Activated naive CD8-positive, alpha-beta T cell treated with anti-CD3 and anti-CD28 coated beads, Interleukin-2, amount 50 U/mL, for 24 hours (primary cell): ENCODE data around the gene GMPS.
"Not testable (repeated sequence)": the region's sequence is repeated elsewhere in the genome, so short reads cannot be mapped to it uniquely, and the experiment has no call there.

Experiments used
- ATAC-seq: fragments of 150-1000 bp; cut with Tn5 transposase; one replicate; pipeline ENCODE4 v1.10.0; 2021
- DNase-seq: peaks from one replicate; pipeline ENCODE4 v3.0.0; 2021
- H3K27ac Mint-ChIP-seq: one replicate; pipeline ENCODE4 v1.8.0; 2021; ENCODE audit warnings: mild to moderate bottlenecking, mixed read lengths
- H3K27me3 Mint-ChIP-seq: one replicate; pipeline ENCODE4 v1.8.0; 2021; ENCODE audit warnings: mixed read lengths
- H3K36me3 Mint-ChIP-seq: one replicate; pipeline ENCODE4 v1.8.0; 2021; ENCODE audit warnings: low read depth, mixed read lengths
- H3K4me1 Mint-ChIP-seq: one replicate; pipeline ENCODE4 v1.8.0; 2021; ENCODE audit warnings: mixed read lengths
- H3K4me3 Mint-ChIP-seq: one replicate; pipeline ENCODE4 v1.8.0; 2021; ENCODE audit warnings: mild to moderate bottlenecking, moderate library complexity, mixed read lengths
- H3K9me3 Mint-ChIP-seq: one replicate; pipeline ENCODE4 v1.8.0; 2021; ENCODE audit warnings: mixed read lengths

The GMPS gene

DNA sequence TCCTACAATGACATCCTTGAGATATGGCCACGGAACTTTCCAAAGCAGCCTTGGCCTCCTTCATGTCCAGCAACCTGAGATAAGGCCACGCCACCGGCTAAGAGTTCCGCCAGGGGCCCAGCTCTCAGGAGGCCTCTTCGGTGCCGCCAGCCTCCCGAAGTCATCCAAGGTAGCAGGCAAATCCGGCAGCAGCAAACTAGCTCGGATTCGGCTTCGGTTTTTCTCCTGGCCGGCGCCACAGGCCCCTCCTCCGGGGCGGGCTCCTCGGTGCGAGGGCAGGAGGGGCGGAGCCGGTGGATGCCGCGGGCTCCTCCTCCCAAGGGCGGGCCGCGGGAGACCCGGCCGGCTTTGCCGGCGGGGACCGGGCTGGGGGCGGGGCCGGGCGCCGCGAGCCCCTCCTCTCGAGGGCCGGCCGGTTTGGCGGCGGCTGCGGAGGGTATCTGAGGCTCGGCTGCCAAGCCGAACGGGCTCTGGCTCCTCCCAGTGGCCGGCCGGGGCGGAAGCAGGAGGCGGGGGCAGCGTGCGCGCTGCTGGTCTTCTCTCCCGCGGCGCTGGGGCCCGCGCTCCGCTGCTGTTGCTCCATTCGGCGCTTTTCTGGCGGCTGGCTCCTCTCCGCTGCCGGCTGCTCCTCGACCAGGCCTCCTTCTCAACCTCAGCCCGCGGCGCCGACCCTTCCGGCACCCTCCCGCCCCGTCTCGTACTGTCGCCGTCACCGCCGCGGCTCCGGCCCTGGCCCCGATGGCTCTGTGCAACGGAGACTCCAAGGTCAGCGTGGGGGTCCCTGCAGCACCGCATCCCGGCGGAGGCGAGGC lies at the start of gene GMPS:
TSS of gene GMPS (plus strand) at position 518 of the 812 bp plus-strand sequence. CDS start at position 739, 221 bp downstream.
- DNase-seq: peak; percentile 95
- peaks cover 7% of the 10 kb centered on the region for H3K36me3 Mint-ChIP-seq
- peak within 1 kb of the TSS; percentile 92 for H3K27ac Mint-ChIP-seq
- peak; percentile 95 for ATAC-seq
- H3K4me3 Mint-ChIP-seq: peak within 1 kb of the TSS; percentile 99
- H3K4me1 Mint-ChIP-seq: peaks cover 28% of the 10 kb centered on the region
- H3K9me3 Mint-ChIP-seq: no peaks in the 10 kb centered on the region
- no peaks in the 10 kb centered on the region for H3K27me3 Mint-ChIP-seq

- H3K27ac Mint-ChIP-seq, H3K9me3 Mint-ChIP-seq, H3K4me3 Mint-ChIP-seq, ATAC-seq, H3K27me3 Mint-ChIP-seq, H3K4me1 Mint-ChIP-seq, DNase-seq: not testable (repeated sequence)
- peaks cover 13% of the 10 kb centered on the region for H3K36me3 Mint-ChIP-seq
These were observed 41.9 kb upstream of the GMPS start for GRCh38 chr3:155828490-155829098.

GRCh38 chr3:155835341-155836071 lies 34.9 kb upstream of the GMPS start:
- H3K27me3 Mint-ChIP-seq: no peaks in the 10 kb centered on the region
- no peak for DNase-seq
- H3K36me3 Mint-ChIP-seq: peaks cover 14% of the 10 kb centered on the region
- H3K4me3 Mint-ChIP-seq: no peak overlapping the region
- peaks cover 3% of the 10 kb centered on the region for H3K4me1 Mint-ChIP-seq
- no peak overlapping the region for H3K27ac Mint-ChIP-seq
- no peaks in the 10 kb centered on the region for H3K9me3 Mint-ChIP-seq
- peak; percentile 33 for ATAC-seq

- Mint-ChIP-seq H3K4me3 (no peak overlapping the region), H3K9me3 (no peaks in the 10 kb centered on the region)
These were observed 26.9 kb upstream of the GMPS start for GRCh38 chr3:155843569-155843968.

GRCh38 chr3:155846119-155846518 lies 24.3 kb upstream of the GMPS start:
- Mint-ChIP-seq H3K27ac (no peak overlapping the region), H3K36me3 (peaks cover 30% of the 10 kb centered on the region), H3K9me3 (no peaks in the 10 kb centered on the region), H3K4me1 (peaks cover 53% of the 10 kb centered on the region), H3K27me3 (no peaks in the 10 kb centered on the region), H3K4me3 (peak overlapping the region; percentile 41)
- no peak for DNase-seq
- ATAC-seq: no peak

More at GRCh38 chr3:155843569-155843968, 26.9 kb upstream of the GMPS start:
- DNase-seq (no peak), ATAC-seq (no peak)
- peaks cover 40% of the 10 kb centered on the region for H3K4me1 Mint-ChIP-seq
- H3K36me3 Mint-ChIP-seq: peaks cover 20% of the 10 kb centered on the region
- H3K27me3 Mint-ChIP-seq: no peaks in the 10 kb centered on the region
- H3K27ac Mint-ChIP-seq: no peak overlapping the region

- no peaks in the 10 kb centered on the region for H3K9me3 Mint-ChIP-seq
- ATAC-seq: no peak
- peaks cover 69% of the 10 kb centered on the region for H3K4me1 Mint-ChIP-seq
- no peak overlapping the region for H3K4me3 Mint-ChIP-seq
- peaks cover 45% of the 10 kb centered on the region for H3K36me3 Mint-ChIP-seq
- DNase-seq: no peak
- H3K27ac Mint-ChIP-seq: no peak overlapping the region
- no peaks in the 10 kb centered on the region for H3K27me3 Mint-ChIP-seq
These were observed 22.5 kb upstream of the GMPS start for GRCh38 chr3:155847993-155848392.

- H3K27ac Mint-ChIP-seq, ATAC-seq, H3K9me3 Mint-ChIP-seq, H3K27me3 Mint-ChIP-seq, DNase-seq: not testable (repeated sequence)
- Mint-ChIP-seq H3K4me3 (peak overlapping the region; percentile 29), H3K36me3 (peaks cover 48% of the 10 kb centered on the region), H3K4me1 (peaks cover 61% of the 10 kb centered on the region)
These were observed 21.0 kb upstream of the GMPS start for GRCh38 chr3:155849404-155849803.

DNA sequence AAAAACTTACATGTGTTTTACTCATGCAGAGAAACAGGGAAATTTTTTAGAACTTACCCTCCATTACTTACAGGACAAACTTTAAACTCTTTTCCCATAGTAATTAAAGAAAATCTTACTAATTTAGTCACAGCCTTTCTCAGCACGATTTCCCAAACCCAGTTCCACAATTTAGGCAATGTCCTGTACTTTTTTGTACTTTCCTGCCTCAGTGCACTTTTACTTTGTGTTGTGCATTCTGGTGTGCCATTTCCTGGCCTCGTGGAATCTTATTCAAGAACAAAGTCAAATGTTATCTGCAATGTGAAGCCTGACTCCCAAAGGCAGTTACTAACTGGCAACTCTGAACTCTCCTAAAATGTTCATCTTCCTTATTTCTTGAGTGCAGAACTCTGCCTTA lies 18.1 kb upstream of the GMPS start:
- ATAC-seq (no peak), DNase-seq (no peak)
- H3K36me3 Mint-ChIP-seq: peaks cover 44% of the 10 kb centered on the region
- H3K27me3 Mint-ChIP-seq: peaks cover 3% of the 10 kb centered on the region
- H3K4me1 Mint-ChIP-seq: peaks cover 47% of the 10 kb centered on the region
- no peaks in the 10 kb centered on the region for H3K9me3 Mint-ChIP-seq
- H3K27ac Mint-ChIP-seq: peak overlapping the region; percentile 99
- peak overlapping the region; percentile 92 for H3K4me3 Mint-ChIP-seq

GRCh38 chr3:155853214-155854140 lies 17.0 kb upstream of the GMPS start:
- ATAC-seq: peak; percentile 4
- peaks cover 40% of the 10 kb centered on the region for H3K4me1 Mint-ChIP-seq

GRCh38 chr3:155854141-155854940 lies 16.1 kb upstream of the GMPS start, which contains the start of gene SLC33A1:
Gene SLC33A1 (minus strand): TSS chr3:155854427. CDS start chr3:155853997, 430 bp downstream.
- DNase-seq: peak; percentile 98
- H3K4me1 Mint-ChIP-seq: peaks cover 36% of the 10 kb centered on the region
- H3K9me3 Mint-ChIP-seq: no peaks in the 10 kb centered on the region

More at GRCh38 chr3:155853214-155854140, 17.0 kb upstream of the GMPS start:
- DNase-seq: peak; percentile 38
- Mint-ChIP-seq H3K36me3 (peaks cover 37% of the 10 kb centered on the region), H3K27me3 (peaks cover 3% of the 10 kb centered on the region), H3K9me3 (no peaks in the 10 kb centered on the region), H3K4me3 (peak overlapping the region; percentile 92), H3K27ac (peak overlapping the region; percentile 99)

GRCh38 chr3:155859859-155860258 lies 10.6 kb upstream of the GMPS start:
- peaks cover 1% of the 10 kb centered on the region for H3K36me3 Mint-ChIP-seq
- no peaks in the 10 kb centered on the region for H3K9me3 Mint-ChIP-seq
- DNase-seq (no peak), ATAC-seq (no peak)
- no peaks in the 10 kb centered on the region for H3K27me3 Mint-ChIP-seq
- H3K4me1 Mint-ChIP-seq: peaks cover 28% of the 10 kb centered on the region
- no peak overlapping the region for H3K4me3 Mint-ChIP-seq
- H3K27ac Mint-ChIP-seq: no peak overlapping the region

More at GRCh38 chr3:155854141-155854940, 16.1 kb upstream of the GMPS start, which contains the start of gene SLC33A1:
- Mint-ChIP-seq H3K36me3 (peaks cover 33% of the 10 kb centered on the region), H3K4me3 (peak within 1 kb of the TSS; percentile 92), H3K27ac (peak within 1 kb of the TSS; percentile 99), H3K27me3 (peaks cover 3% of the 10 kb centered on the region)
- peak; percentile 96 for ATAC-seq

DNA sequence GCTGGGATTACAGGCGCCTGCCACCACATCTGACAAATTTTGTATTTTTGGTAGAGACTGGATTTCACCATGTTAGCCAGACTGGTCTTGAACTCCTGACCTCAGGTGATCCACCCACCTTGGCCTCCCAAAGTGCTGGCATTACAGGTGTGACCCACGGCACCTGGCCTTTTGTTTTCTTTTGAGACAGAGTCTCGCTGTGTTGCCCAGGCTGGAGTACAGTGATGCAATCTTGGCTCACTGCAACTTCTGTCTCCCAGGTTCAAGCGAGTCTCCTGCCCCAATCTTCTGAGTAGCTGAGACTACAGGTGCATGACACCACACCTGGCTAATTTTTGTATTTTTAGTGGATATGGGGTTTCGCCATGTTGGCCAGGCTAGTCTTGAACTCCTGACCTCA lies 10.0 kb upstream of the GMPS start:
- H3K4me3 Mint-ChIP-seq, ATAC-seq, H3K36me3 Mint-ChIP-seq, DNase-seq, H3K27me3 Mint-ChIP-seq, H3K9me3 Mint-ChIP-seq, H3K27ac Mint-ChIP-seq: not testable (repeated sequence)
- H3K4me1 Mint-ChIP-seq: peaks cover 26% of the 10 kb centered on the region
